NCI-H2029 (cell line): ENCODE data around the gene EDNRA.

Experiments used
- DNase-seq: peaks from one replicate; lab custom pipeline; 2025; lab: John Stamatoyannopoulos, UW

Gene EDNRA

GRCh38 chr4:147589586-147589985 lies 108.7 kb downstream of the EDNRA start:
- DNase-seq = no peak

- no peak for DNase-seq
Observed at GRCh38 chr4:147590249-147590920, 109.5 kb downstream of the EDNRA start.

GRCh38 chr4:147591106-147591505 lies 110.2 kb downstream of the EDNRA start:
- no peak for DNase-seq

DNA sequence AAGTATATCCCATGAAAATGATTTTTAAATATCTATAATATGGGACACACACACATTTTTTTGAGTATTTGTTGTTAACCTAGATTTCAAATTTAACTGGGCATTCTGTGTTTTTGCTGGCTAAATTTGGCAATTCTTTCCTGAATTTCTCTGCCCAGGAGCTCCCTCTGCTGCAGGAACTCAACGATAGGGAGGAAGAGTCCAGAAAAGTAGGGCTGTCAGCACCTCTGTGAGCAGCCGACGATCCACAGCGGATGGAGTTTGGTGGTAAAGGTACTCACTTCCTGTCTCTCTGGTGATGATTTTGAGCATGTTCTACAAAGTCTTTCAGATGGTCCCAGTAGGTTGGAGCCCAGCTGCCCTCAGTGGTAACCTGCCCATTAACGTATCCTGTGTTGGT lies 113.2 kb downstream of the EDNRA start:
- no peak for DNase-seq
